Liver (tissue), 9 donors: ENCODE measurements around the gene ZNF792. TPM values are rescaled to one million over a fixed set of nuclear protein-coding genes. Genes with fewer than 3 reads are reported as not detected.

Source experiments
- DNase-seq: peaks from one replicate; pipeline ENCODE4 v3.0.0-alpha.2; 2017; ENCODE audit warnings: low spot score
- H3K27ac ChIP-seq, 2 donors: one replicate each; pipeline ENCODE4 v1.7.0; 2013; ENCODE audit warnings: inconsistent platforms in 2 of 2, low read length in 2 of 2, control low read depth in 1 of 2, low read depth in 1 of 2, mild to moderate bottlenecking in 1 of 2
- H3K27me3 ChIP-seq, 4 donors: one replicate each; pipeline versions ENCODE4 v1.6.1 to v1.7.0; 2013; ENCODE audit warnings: low read length in 3 of 4, inconsistent platforms in 1 of 4, mild to moderate bottlenecking in 1 of 4, moderate library complexity in 1 of 4; ENCODE audit not compliant: control insufficient read depth in 4 of 4, insufficient read depth in 4 of 4
- H3K36me3 ChIP-seq, 4 donors: one replicate each; pipeline versions ENCODE4 v1.6.1 to v1.7.0; 2013; ENCODE audit warnings: low read length in 3 of 4, mild to moderate bottlenecking in 3 of 4, low read depth in 1 of 4, moderate library complexity in 1 of 4; ENCODE audit not compliant: control insufficient read depth in 4 of 4, insufficient read depth in 3 of 4
- H3K4me1 ChIP-seq, 4 donors: one replicate each; pipeline versions ENCODE4 v1.6.1 to v1.7.0; 2013; ENCODE audit warnings: low read length in 3 of 4, mild to moderate bottlenecking in 3 of 4, moderate library complexity in 1 of 4; ENCODE audit not compliant: control insufficient read depth in 4 of 4, insufficient read depth in 4 of 4
- H3K4me3 ChIP-seq, 3 donors: one replicate each; pipeline versions ENCODE4 v1.6.1 to v1.7.0; 2013; ENCODE audit warnings: low read length in 3 of 3, control low read depth in 1 of 3, low read depth in 1 of 3, mild to moderate bottlenecking in 1 of 3
- H3K9ac ChIP-seq, 2 donors: one replicate each; pipeline ENCODE4 v1.7.0; 2013; ENCODE audit warnings: low read length in 2 of 2, mild to moderate bottlenecking in 2 of 2, moderate library complexity in 2 of 2, control low read depth in 1 of 2, low read depth in 1 of 2
- H3K9me3 ChIP-seq, 4 donors: one replicate each; pipeline versions ENCODE4 v1.6.1 to v1.7.0; 2013; ENCODE audit warnings: low read length in 3 of 4; ENCODE audit not compliant: control insufficient read depth in 4 of 4
- ATF3 ChIP-seq: IDR thresholded peaks from 2 replicates; pipeline ENCODE4 v1.6.1; 2016; ENCODE audit warnings: antibody characterized with exemption
- CTCF ChIP-seq: fragments of 150-350 bp; IDR thresholded peaks from 2 replicates; pipeline ENCODE4 v1.5.1; 2017; ENCODE audit warnings: improper control_type of control experiment, low read depth, low read length; ENCODE audit not compliant: missing input control
- EGR1 ChIP-seq, 2 donors: IDR thresholded peaks; 2 replicates each; pipeline ENCODE4 v1.6.1; 2016 to 2018; ENCODE audit warnings: antibody characterized with exemption in 2 of 2, low read depth in 2 of 2
- FOXA1 ChIP-seq: IDR thresholded peaks from 2 replicates; pipeline ENCODE4 v1.6.1; 2016; ENCODE audit warnings: antibody characterized with exemption
- FOXA2 ChIP-seq: IDR thresholded peaks from 2 replicates; pipeline ENCODE4 v1.6.1; 2016; ENCODE audit warnings: antibody characterized with exemption
- GABPA ChIP-seq, 2 donors: IDR thresholded peaks in 1 of 2; conservative IDR thresholded peaks in 1 of 2; 2 replicates each; pipeline ENCODE4 v1.6.1; 2016; ENCODE audit warnings: antibody characterized with exemption in 2 of 2, mild to moderate bottlenecking in 1 of 2, moderate library complexity in 1 of 2
- HNF4A ChIP-seq, 2 donors: conservative IDR thresholded peaks; 2 replicates each; pipeline ENCODE4 v1.6.1; 2016; ENCODE audit warnings: antibody characterized with exemption in 2 of 2, mild to moderate bottlenecking in 2 of 2
- HNF4G ChIP-seq: IDR thresholded peaks from 2 replicates; pipeline ENCODE4 v1.6.1; 2016; ENCODE audit warnings: antibody characterized with exemption
- JUND ChIP-seq, 2 donors: IDR thresholded peaks; 2 replicates each; pipeline ENCODE4 v1.6.1; 2016; ENCODE audit warnings: antibody characterized with exemption in 2 of 2
- MAX ChIP-seq: IDR thresholded peaks from 2 replicates; pipeline ENCODE4 v1.6.1; 2016; ENCODE audit warnings: antibody characterized with exemption
- NR2F2 ChIP-seq: IDR thresholded peaks from 2 replicates; pipeline ENCODE4 v1.6.1; 2016; ENCODE audit warnings: antibody characterized with exemption
- RAD21 ChIP-seq, 2 donors: IDR thresholded peaks; 2 replicates each; pipeline ENCODE4 v1.6.1; 2016; ENCODE audit warnings: antibody characterized with exemption in 2 of 2, mild to moderate bottlenecking in 2 of 2
- REST ChIP-seq: IDR thresholded peaks from 2 replicates; pipeline ENCODE4 v1.6.1; 2016; ENCODE audit warnings: antibody characterized with exemption, mild to moderate bottlenecking
- RXRA ChIP-seq, 2 donors: IDR thresholded peaks; 2 replicates each; pipeline ENCODE4 v1.6.1; 2017 to 2018; ENCODE audit warnings: antibody characterized with exemption in 2 of 2, mild to moderate bottlenecking in 1 of 2
- SP1 ChIP-seq: IDR thresholded peaks from 2 replicates; pipeline ENCODE4 v1.6.1; 2018; ENCODE audit warnings: antibody characterized with exemption, mild to moderate bottlenecking
- TAF1 ChIP-seq: conservative IDR thresholded peaks from 2 replicates; pipeline ENCODE4 v1.6.1; 2016; ENCODE audit warnings: antibody characterized with exemption, mild to moderate bottlenecking
- YY1 ChIP-seq: IDR thresholded peaks from 2 replicates; pipeline ENCODE4 v1.6.1; 2016; ENCODE audit warnings: antibody characterized with exemption, mild to moderate bottlenecking
- ZBTB33 ChIP-seq: IDR thresholded peaks from 2 replicates; pipeline ENCODE4 v1.6.1; 2016; ENCODE audit warnings: antibody characterized with exemption
- WGBS: extraction: QIAGEN DNeasy Blood & Tissue Kit; methylation state at CpG from one replicate; pipeline ENCODE4 v1.1.7; 2013; 5-methylcytosine and 5-hydroxymethylcytosine counted together
- polyA plus RNA-seq, 2 donors: library from polyadenylated mRNA; stranded (reverse) in 1 of 2; unstranded in 1 of 2; fragments of 200-250 nt in 1 of 2; fragments of >200 nt in 1 of 2; fragmentation: Nextera tagmentation in 1 of 2; extraction: Ambion mirVana in 1 of 2; gene quantifications; one replicate each; pipeline versions ENCODE4 v1.2.1 to v1.2.3, GENCODE V29; 2013 to 2015
- total RNA-seq, 2 donors: library from RNA; depleted of rRNA; stranded (reverse); fragments of >200 nt; gene quantifications; one replicate each; pipeline ENCODE4 v1.2.3, GENCODE V29; 2014
- donor health status: healthy.
- donor health status: healthy.
- donor health status: healthy.
- donor health status: healthy.
- donor health status: healthy.

ZNF792 gene
- total and polyA plus RNA-seq, 4 donors, result 0.65 to 4.9 (median 3.1) TPM

- no peaks in the 10 kb centered on the region for H3K9me3 ChIP-seq
- H3K4me3 ChIP-seq, result no peak overlapping the region
- H3K27me3 ChIP-seq, result no peaks in the 10 kb centered on the region
- TF ChIP-seq TAF1 (no peak), RAD21 (IDR thresholded peaks at IDR 0.05) (peak; percentile 23 to 38), SP1 (peak; percentile 95), ZBTB33 (no peak), CTCF (no peak), ATF3 (no peak), FOXA1 (peak; percentile 95), NR2F2 (peak; percentile 79), RXRA (IDR thresholded peaks at IDR 0.05) (peak; percentile 53 to 59), FOXA2 (peak; percentile 96), REST (peak; percentile 68), YY1 (peak; percentile 31), EGR1 (IDR thresholded peaks at IDR 0.05; ENCODE audit: low read depth in 2 of 2) (no peak), HNF4G (peak; percentile 19), HNF4A (conservative IDR thresholded peaks at IDR 0.05) (peak; percentile 26 to 56), GABPA (IDR thresholded peaks at IDR 0.05 in 1 of 2, conservative IDR thresholded peaks at IDR 0.05 in 1 of 2) (no peak), JUND (IDR thresholded peaks at IDR 0.05) (no peak), MAX (peak; percentile 54)
- peak overlapping the region; percentile 68 to 70 for H3K27ac ChIP-seq
- 39% methylated on average over 17 of the region's 17 CpGs for WGBS
- peaks cover 10 to 27% (median 18%) of the 10 kb centered on the region in 4 donors for H3K4me1 ChIP-seq
- H3K36me3 ChIP-seq, result no peaks in the 10 kb centered on the region
- no peak for DNase-seq
- H3K9ac ChIP-seq, result peak overlapping the region in 1 of 2 donors; percentile 75
Observed at GRCh38 chr19:34994643-34995541, 30.9 kb upstream of the ZNF792 start.
